H1 (cell line): Measurements from ENCODE around the gene SERAC1. TPM values are rescaled to one million over a fixed set of nuclear protein-coding genes. Genes with fewer than 3 reads are reported as not detected.

Source experiments
- CTCF ChIA-PET: fragments of 300-600 bp; sonication (Branson Sonifier 250); formaldehyde crosslinking; loops from one replicate; lab custom pipeline; 2021; ENCODE audit not compliant: partially characterized antibody; lab: Charles Lee
- POLR2A ChIA-PET: fragments of 300-600 bp; sonication (Branson Sonifier 250); formaldehyde crosslinking; loops from one replicate; lab custom pipeline; 2021; ENCODE audit warnings: inconsistent platforms; ENCODE audit not compliant: partially characterized antibody; lab: Charles Lee
- DNase-seq, 2 experiments: peaks; one replicate each; pipeline versions ENCODE4 v3.0.0 to v3.0.0-alpha.2; 2010 to 2022; ENCODE audit warnings: low spot score in 2 of 2, low read depth in 1 of 2, mixed read lengths in 1 of 2
- FAIRE-seq: peaks from 2 replicates; lab custom pipeline; 2011; peaks lifted over from hg19 to GRCh38; lab: Jason Lieb, UNC
- H2AFZ ChIP-seq: 2 replicates; pipeline ENCODE4 v1.8.1; 2012; ENCODE audit warnings: low read length, inconsistent platforms
- H2AK5ac ChIP-seq: 2 replicates; pipeline ENCODE4 v1.6.1; 2013; ENCODE audit warnings: low read depth, low read length
- H2BK120ac ChIP-seq: replicated peaks from 2 replicates; pipeline ENCODE3; 2013; ENCODE audit warnings: low read depth, low read length, inconsistent platforms
- H2BK12ac ChIP-seq: 2 replicates; pipeline ENCODE4 v1.6.1; 2013; ENCODE audit warnings: low read depth, low read length
- H2BK15ac ChIP-seq: 2 replicates; pipeline ENCODE4 v1.6.1; 2013; ENCODE audit warnings: low read length
- H2BK20ac ChIP-seq: 2 replicates; pipeline ENCODE4 v1.6.1; 2013; ENCODE audit warnings: low read length
- H2BK5ac ChIP-seq: 2 replicates; pipeline ENCODE4 v1.6.1; 2013; ENCODE audit warnings: low read depth, low read length
- H3K14ac ChIP-seq: 2 replicates; pipeline ENCODE4 v1.6.1; 2013; ENCODE audit warnings: inconsistent platforms; ENCODE audit not compliant: insufficient read length
- H3K18ac ChIP-seq: 2 replicates; pipeline ENCODE4 v1.6.1; 2013; ENCODE audit warnings: low read length; ENCODE audit errors: extremely low read depth
- H3K23ac ChIP-seq: 2 replicates; pipeline ENCODE4 v1.6.1; 2013; ENCODE audit warnings: inconsistent platforms; ENCODE audit not compliant: insufficient read length
- H3K23me2 ChIP-seq: 2 replicates; pipeline ENCODE4 v1.6.1; 2013; ENCODE audit warnings: low read depth, low read length
- H3K27ac ChIP-seq: 2 replicates; pipeline ENCODE4 v1.6.1; 2011; ENCODE audit warnings: low read depth, low read length, inconsistent platforms
- H3K27me3 ChIP-seq, 4 experiments: replicated peaks in 1 of 4; 1 replicate in 1 of 4; 2 replicates in 3 of 4; pipeline versions ENCODE4 v1.6.1 to v1.8.1; 2011 to 2013; ENCODE audit warnings: low read length in 3 of 4, mild to moderate bottlenecking in 3 of 4, inconsistent platforms in 2 of 4, mixed read lengths in 2 of 4, moderate library complexity in 1 of 4; ENCODE audit not compliant: control insufficient read depth in 3 of 4, insufficient read depth in 3 of 4; ENCODE audit errors: extremely low read depth in 1 of 4
- H3K36me3 ChIP-seq, 4 experiments: 2 replicates each; pipeline versions ENCODE4 v1.6.1 to v1.8.1; 2011 to 2013; ENCODE audit warnings: mild to moderate bottlenecking in 4 of 4, low read length in 3 of 4, moderate library complexity in 2 of 4, control low read depth in 1 of 4, inconsistent platforms in 1 of 4; ENCODE audit not compliant: insufficient read depth in 4 of 4, control insufficient read depth in 2 of 4
- H3K4ac ChIP-seq: replicated peaks from 2 replicates; pipeline ENCODE3; 2013; ENCODE audit warnings: low read length, low read depth, mixed read lengths, inconsistent platforms; ENCODE audit not compliant: insufficient read length
- H3K4me1 ChIP-seq, 4 experiments: replicated peaks in 1 of 4; 1 replicate in 1 of 4; 2 replicates in 3 of 4; pipeline versions ENCODE4 v1.6.1 to v1.8.1; 2011 to 2013; ENCODE audit warnings: low read length in 3 of 4, inconsistent platforms in 2 of 4, mixed read lengths in 1 of 4; ENCODE audit not compliant: insufficient read depth in 4 of 4, control insufficient read depth in 3 of 4
- H3K4me2 ChIP-seq, 2 experiments: 2 replicates each; pipeline versions ENCODE4 v1.6.1 to v1.8.1; 2011 to 2013; ENCODE audit warnings: low read depth in 2 of 2, low read length in 2 of 2, control low read depth in 1 of 2, inconsistent platforms in 1 of 2, mild to moderate bottlenecking in 1 of 2; ENCODE audit not compliant: insufficient read depth in 1 of 2
- H3K4me3 ChIP-seq, 4 experiments: fragments of 200-600, 300-600 bp in 1 of 4; sonication (generic), shearing (Covaris generic), sonication (Bioruptor Twin) in 1 of 4; 2 replicates each; pipeline versions ENCODE4 v1.5.1 to v1.8.1; 2011 to 2016; ENCODE audit warnings: low read length in 4 of 4, low read depth in 3 of 4, control low read depth in 2 of 4, inconsistent platforms in 2 of 4, mild to moderate bottlenecking in 2 of 4, mixed read lengths in 1 of 4, moderate library complexity in 1 of 4; ENCODE audit not compliant: insufficient read depth in 2 of 4; ENCODE audit errors: extremely low read depth in 1 of 4
- H3K56ac ChIP-seq: replicated peaks from 2 replicates; pipeline ENCODE3; 2013; ENCODE audit warnings: low read depth, mild to moderate bottlenecking, mixed read lengths, low read length, inconsistent platforms; ENCODE audit not compliant: insufficient read length
- H3K79me1 ChIP-seq: 2 replicates; pipeline ENCODE4 v1.6.1; 2013; ENCODE audit warnings: low read depth, low read length, control low read depth
- H3K79me2 ChIP-seq, 2 experiments: 2 replicates each; pipeline versions ENCODE4 v1.6.1 to v1.8.1; 2012 to 2013; ENCODE audit warnings: low read length in 2 of 2, mild to moderate bottlenecking in 2 of 2, inconsistent platforms in 1 of 2; ENCODE audit not compliant: insufficient read depth in 2 of 2, control insufficient read depth in 1 of 2
- H3K9ac ChIP-seq, 4 experiments: replicated peaks in 1 of 4; 1 replicate in 1 of 4; 2 replicates in 3 of 4; pipeline versions ENCODE4 v1.6.1 to v1.8.1; 2011 to 2013; ENCODE audit warnings: low read depth in 3 of 4, low read length in 3 of 4, control low read depth in 2 of 4, mild to moderate bottlenecking in 2 of 4, moderate library complexity in 2 of 4, inconsistent platforms in 1 of 4; ENCODE audit errors: extremely low read depth in 1 of 4
- H3K9me3 ChIP-seq, 2 experiments: 2 replicates each; pipeline versions ENCODE4 v1.6.1 to v1.8.1; 2012 to 2013; ENCODE audit warnings: mild to moderate bottlenecking in 2 of 2, moderate library complexity in 2 of 2, control low read depth in 1 of 2, inconsistent platforms in 1 of 2, low read depth in 1 of 2, low read length in 1 of 2, mixed read lengths in 1 of 2; ENCODE audit not compliant: insufficient read depth in 2 of 2
- H4K20me1 ChIP-seq, 2 experiments: replicated peaks in 1 of 2; 2 replicates each; pipeline versions ENCODE3 to v1.8.1; 2011 to 2013; ENCODE audit warnings: inconsistent platforms in 2 of 2, low read length in 2 of 2, mild to moderate bottlenecking in 1 of 2; ENCODE audit not compliant: insufficient read depth in 2 of 2, control insufficient read depth in 1 of 2
- H4K5ac ChIP-seq: 2 replicates; pipeline ENCODE4 v1.6.1; 2013; ENCODE audit warnings: low read length, low read depth, mixed read lengths, inconsistent platforms; ENCODE audit not compliant: insufficient read length
- H4K8ac ChIP-seq: 2 replicates; pipeline ENCODE4 v1.8.0; 2013; ENCODE audit warnings: mild to moderate bottlenecking, moderate library complexity, low read length, inconsistent platforms; ENCODE audit not compliant: insufficient read depth; ENCODE audit errors: extremely low read depth
- H4K91ac ChIP-seq: replicated peaks from 2 replicates; pipeline ENCODE3; 2013; ENCODE audit warnings: low read length, mixed read lengths, inconsistent platforms; ENCODE audit not compliant: insufficient read length
- WGBS, 2 experiments: shearing (Covaris generic) in 1 of 2; methylation state at CpG; one replicate each; pipeline versions ENCODE4 v1.1.6 to v1.1.7; 2013 to 2015; ENCODE audit warnings: low lambda C conversion rate in 2 of 2, mixed read lengths in 2 of 2, inconsistent platforms in 1 of 2, low coverage in 1 of 2, missing lambda C conversion rate in 1 of 2; ENCODE audit not compliant: insufficient replicate concordance in 2 of 2, insufficient coverage in 1 of 2, insufficient read length in 1 of 2; ENCODE audit errors: extremely low coverage in 1 of 2, missing lambda C conversion rate in 1 of 2; 5-methylcytosine and 5-hydroxymethylcytosine counted together
- polyA plus RNA-seq, 7 experiments: library from polyadenylated mRNA; depleted of rRNA in 3 of 7; stranded (reverse) in 5 of 7; unstranded in 2 of 7; fragments of >200 nt in 5 of 7; fragments of 200-250 nt in 2 of 7; gene quantifications; 1 replicate in 5 of 7; 2 replicates in 1 of 7; 4 replicates in 1 of 7; pipeline versions ENCODE4 v1.2.1 to v1.2.3, GENCODE V29; 2011 to 2013; ENCODE audit warnings: missing spikeins in 2 of 7, mixed read lengths in 2 of 7
- total RNA-seq: library from RNA; stranded (reverse); fragmentation: NEBNext Ultra II Directional; extraction: Animal tissue kit (Norgen Biotek cat#: 25700); gene quantifications from 2 replicates; pipeline ENCODE4 v1.2.1, GENCODE V29; 2021

SERAC1 gene
- total and polyA plus RNA-seq, 2 of the 8 experiments (the other 6 are each of a cell fraction or from before 2014, with no cell fraction given): 7.3 to 9.0 TPM

DNA sequence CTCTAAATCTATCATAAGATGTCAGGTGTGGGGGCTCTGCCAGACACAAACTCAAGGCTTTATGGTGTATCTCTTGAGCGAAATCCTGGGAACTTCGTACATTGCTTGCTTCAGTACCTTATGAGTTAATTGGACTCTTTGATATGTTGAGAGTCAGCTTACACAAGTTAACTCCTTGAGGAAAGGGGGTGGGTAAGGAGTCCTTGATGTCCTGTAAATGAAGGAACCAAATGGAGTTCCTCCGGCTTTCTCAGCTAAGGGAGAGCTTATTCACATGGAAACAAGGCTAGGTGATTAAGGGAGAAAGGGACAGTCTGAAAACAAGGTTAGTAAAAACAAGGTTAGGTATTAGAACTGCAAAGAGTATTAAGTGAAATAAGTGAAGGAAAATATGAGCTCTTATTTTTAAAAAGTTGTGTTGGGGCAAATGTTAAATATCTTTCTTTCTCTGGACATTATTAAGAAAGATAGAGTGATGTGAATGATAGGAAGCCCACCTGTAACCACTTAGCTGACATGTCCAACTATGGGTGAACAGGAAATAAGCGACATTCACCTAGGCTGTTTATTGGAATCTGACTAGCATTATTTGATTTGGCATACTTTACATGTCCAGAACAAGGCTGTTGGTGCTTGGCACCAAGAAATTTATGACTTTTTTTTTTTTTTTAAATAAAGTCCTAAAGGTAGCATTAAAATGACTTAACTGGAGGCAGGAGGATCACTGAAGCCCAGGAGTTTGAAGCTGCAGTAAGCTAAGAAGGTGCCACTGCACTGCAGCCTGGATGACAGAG is 26.6 kb upstream of the SERAC1 start:
- no peak overlapping the region for H2BK15ac ChIP-seq
- H3K36me3 ChIP-seq: peaks cover 0 to 13% (median 0%) of the 10 kb centered on the region in 4 experiments; a peak in 3 of 8 replicates
- H3K23ac ChIP-seq: no peak overlapping the region
- CTCF ChIA-PET: interaction anchor here (0.5 to 3.5 kb wide), 6 partner anchors 10 to 513 kb away, joined by 3 to 20 read pairs (median 4); no protein-coding TSS in a partner anchor
- no peak overlapping the region for H3K14ac ChIP-seq
- no peaks in the 10 kb centered on the region for H3K27me3 ChIP-seq
- peak overlapping the region; percentile 63 to 80 for H3K4me2 ChIP-seq
- H4K20me1 ChIP-seq: no peaks in the 10 kb centered on the region
- H4K5ac ChIP-seq: peak overlapping the region; percentile 61
- POLR2A ChIA-PET: no interaction called here
- no peak overlapping the region for H3K4ac ChIP-seq
- H2BK20ac ChIP-seq: no peak overlapping the region
- no peak for DNase-seq
- no peak overlapping the region for H2BK5ac ChIP-seq
- 14% methylated on average over 4 of the region's 4 CpGs; no CpG with 5 or more reads in 1 of the 2 experiments for WGBS, 2 experiments
- H3K23me2 ChIP-seq: no peaks in the 10 kb centered on the region
- no peaks in the 10 kb centered on the region for H3K79me1 ChIP-seq
- FAIRE-seq: peak; percentile 91
- no peak overlapping the region for H4K91ac ChIP-seq
- H2AFZ ChIP-seq: no peak overlapping the region
- no peak overlapping the region for H3K9ac ChIP-seq
- H3K9me3 ChIP-seq: no peaks in the 10 kb centered on the region
- no peak overlapping the region for H3K27ac ChIP-seq
- no peak overlapping the region for H4K8ac ChIP-seq
- no peak overlapping the region for H2BK120ac ChIP-seq
- H3K56ac ChIP-seq: no peak overlapping the region
- H3K4me3 ChIP-seq: peak overlapping the region; percentile 12 to 47 (median 25); a peak in 6 of 8 replicates
- H3K18ac ChIP-seq: no peak overlapping the region
- H3K79me2 ChIP-seq: no peaks in the 10 kb centered on the region
- peaks cover 0 to 10% (median 3%) of the 10 kb centered on the region in 4 experiments; a peak in 3 of 7 replicates for H3K4me1 ChIP-seq
- no peak overlapping the region for H2BK12ac ChIP-seq
- no peak overlapping the region for H2AK5ac ChIP-seq
